ENCODE data around the gene PROX1.
"Not testable (repeated sequence)": the region's sequence is repeated elsewhere in the genome, so short reads cannot be mapped to it uniquely, and the experiment has no call there.

Gene PROX1

GRCh38 chr1:214086945-214087344 is 99.2 kb downstream of the PROX1 start:
- Histone ChIP-seq H3K36me3 (ENCODE audit: control insufficient read depth in 1 of 2, insufficient read depth in 2 of 2, low read length in 2 of 2) (no peaks in the 10 kb centered on the region), H2BK12ac (ENCODE audit: low read length) (no peak overlapping the region), H3K27me3 (ENCODE audit: insufficient read depth, low read length) (no peaks in the 10 kb centered on the region), H3K18ac (ENCODE audit: low read length) (no peak overlapping the region), H2BK120ac (ENCODE audit: insufficient read depth, low read length, poor library complexity) (no peak overlapping the region), H3K4me1 (ENCODE audit: control insufficient read depth in 1 of 2, insufficient read depth in 2 of 2, low read length in 2 of 2) (no peaks in the 10 kb centered on the region), H3K79me2 (ENCODE audit: control insufficient read depth, insufficient read depth, low read length, poor library complexity) (no peaks in the 10 kb centered on the region), H4K12ac (ENCODE audit: low read depth, low read length) (no peak overlapping the region), H4K91ac (ENCODE audit: low read depth, low read length) (no peak overlapping the region), H3K4me2 (ENCODE audit: low read length) (no peak overlapping the region), H3K14ac (ENCODE audit: low read length) (no peak overlapping the region), H2BK5ac (ENCODE audit: low read depth, low read length, poor library complexity) (no peak overlapping the region), H3K4me3 (ENCODE audit: low read depth, low read length) (no peak overlapping the region), H3K79me1 (ENCODE audit: low read length) (no peaks in the 10 kb centered on the region), H2AK5ac (ENCODE audit: low read length) (no peak overlapping the region), H4K8ac (ENCODE audit: low read depth, low read length) (no peak overlapping the region), H3K9me3 (ENCODE audit: insufficient read depth, low read depth, low read length) (no peaks in the 10 kb centered on the region), H3K23ac (ENCODE audit: low read length) (no peak overlapping the region), H3K27ac (ENCODE audit: low read depth, low read length) (no peak overlapping the region), H3K9ac (ENCODE audit: low read length) (no peak overlapping the region), H3K4ac (ENCODE audit: low read depth, low read length) (no peak overlapping the region), H2AFZ (ENCODE audit: insufficient read depth, low read length, poor library complexity) (no peak overlapping the region)
- DNase-seq = no peak
- WGBS (ENCODE audit: extremely low coverage, insufficient coverage, insufficient read length) = no CpG with 5 or more reads among the region's 5 CpGs

GRCh38 chr1:214089003-214089402 is 101.2 kb downstream of the PROX1 start:
- not testable (repeated sequence) for H3K4me2 ChIP-seq (ENCODE audit: low read length); H2BK120ac ChIP-seq (ENCODE audit: insufficient read depth, low read length, poor library complexity); H4K12ac ChIP-seq (ENCODE audit: low read depth, low read length); H2AK5ac ChIP-seq (ENCODE audit: low read length); H3K14ac ChIP-seq (ENCODE audit: low read length); H3K9me3 ChIP-seq (ENCODE audit: insufficient read depth, low read depth, low read length); H3K23ac ChIP-seq (ENCODE audit: low read length); H2BK12ac ChIP-seq (ENCODE audit: low read length); H3K27me3 ChIP-seq (ENCODE audit: insufficient read depth, low read length); H3K79me2 ChIP-seq (ENCODE audit: control insufficient read depth, insufficient read depth, low read length, poor library complexity); H2AFZ ChIP-seq (ENCODE audit: insufficient read depth, low read length, poor library complexity); H3K4ac ChIP-seq (ENCODE audit: low read depth, low read length); H3K27ac ChIP-seq (ENCODE audit: low read depth, low read length); H2BK5ac ChIP-seq (ENCODE audit: low read depth, low read length, poor library complexity); H4K91ac ChIP-seq (ENCODE audit: low read depth, low read length); H3K36me3 ChIP-seq (ENCODE audit: control insufficient read depth in 1 of 2, insufficient read depth in 2 of 2, low read length in 2 of 2); H4K8ac ChIP-seq (ENCODE audit: low read depth, low read length); H3K9ac ChIP-seq (ENCODE audit: low read length); H3K4me3 ChIP-seq (ENCODE audit: low read depth, low read length); DNase-seq; H3K18ac ChIP-seq (ENCODE audit: low read length); H3K4me1 ChIP-seq (ENCODE audit: control insufficient read depth in 1 of 2, insufficient read depth in 2 of 2, low read length in 2 of 2); H3K79me1 ChIP-seq (ENCODE audit: low read length)
- no CpG with 5 or more reads among the region's 2 CpGs for WGBS (ENCODE audit: extremely low coverage, insufficient coverage, insufficient read length)

Data from trophoblast cell (in vitro differentiated cells and primary cell).